Caco-2 (cell line): Measurements from ENCODE around the gene C11orf97. TPM values are rescaled to one million over a fixed set of nuclear protein-coding genes. Genes with fewer than 3 reads are reported as not detected.

Experiments
- BruUV-seq: library from RNA; stranded (reverse); fragments of 400-500 nt; replicated peaks from 2 replicates; lab custom pipeline; 2021; lab: Mats Ljungman, UMichigan
- CTCF ChIA-PET: fragments of 300-600 bp; sonication (Branson Sonifier 250); formaldehyde crosslinking; loops from one replicate; lab custom pipeline; 2022; ENCODE audit warnings: antibody characterized with exemption; lab: Charles Lee
- POLR2A ChIA-PET: fragments of 300-600 bp; sonication (Branson Sonifier 250); formaldehyde crosslinking; loops from one replicate; lab custom pipeline; 2022; ENCODE audit warnings: antibody characterized with exemption; lab: Charles Lee
- DNase-seq, 2 experiments: peaks; one replicate each; pipeline versions ENCODE4 v3.0.0 to v3.0.0-alpha.2; 2020 to 2022
- H3K27me3 ChIP-seq: replicated peaks from 2 replicates; pipeline ENCODE4 v1.6.0; 2011; ENCODE audit warnings: low read length; ENCODE audit not compliant: control insufficient read depth, insufficient read depth
- H3K36me3 ChIP-seq: 2 replicates; pipeline ENCODE4 v1.5.1; 2011; ENCODE audit warnings: low read length; ENCODE audit not compliant: control insufficient read depth, insufficient read depth
- H3K4me1 ChIP-seq: fragments of 250-450 bp; sonication (Bioruptor Pico); 2 replicates; pipeline ENCODE4 v1.5.1; 2020; ENCODE audit warnings: mild to moderate bottlenecking
- H3K4me3 ChIP-seq: 2 replicates; pipeline ENCODE4 v1.5.1; 2011; ENCODE audit warnings: low read depth, mild to moderate bottlenecking, control low read depth, low read length
- H3K9me3 ChIP-seq: fragments of 250-450 bp; sonication (Bioruptor Pico); 2 replicates; pipeline ENCODE4 v1.5.1; 2020; ENCODE audit warnings: mild to moderate bottlenecking, moderate library complexity
- H3K27ac Mint-ChIP-seq: one replicate; pipeline ENCODE4 v1.8.0; 2022; ENCODE audit warnings: mixed read lengths; ENCODE audit not compliant: unreplicated experiment
- H3K27me3 Mint-ChIP-seq: one replicate; pipeline ENCODE4 v1.8.0; 2022; ENCODE audit warnings: mixed read lengths; ENCODE audit not compliant: insufficient read depth, unreplicated experiment
- H3K36me3 Mint-ChIP-seq: one replicate; pipeline ENCODE4 v1.8.0; 2022; ENCODE audit warnings: mild to moderate bottlenecking, mixed read lengths; ENCODE audit not compliant: insufficient read depth, unreplicated experiment
- H3K4me1 Mint-ChIP-seq: one replicate; pipeline ENCODE4 v1.8.0; 2022; ENCODE audit warnings: low read depth, mixed read lengths; ENCODE audit not compliant: unreplicated experiment
- H3K4me3 Mint-ChIP-seq: one replicate; pipeline ENCODE4 v1.8.0; 2022; ENCODE audit warnings: mild to moderate bottlenecking, moderate library complexity, mixed read lengths; ENCODE audit not compliant: unreplicated experiment
- H3K9me3 Mint-ChIP-seq: one replicate; pipeline ENCODE4 v1.8.0; 2022; ENCODE audit warnings: mixed read lengths; ENCODE audit not compliant: unreplicated experiment
- CTCF ChIP-seq, 2 experiments: fragments of 200-600 bp in 1 of 2; IDR thresholded peaks; 1 replicate in 1 of 2; 2 replicates in 1 of 2; pipeline versions ENCODE4 v1.5.1 to v1.8.0; 2011 to 2022; ENCODE audit warnings: antibody characterized with exemption in 1 of 2, control low read depth in 1 of 2, inconsistent platforms in 1 of 2, low read depth in 1 of 2, low read length in 1 of 2, mild to moderate bottlenecking in 1 of 2, moderate library complexity in 1 of 2; ENCODE audit not compliant: insufficient read depth in 1 of 2, severe bottlenecking in 1 of 2, unreplicated experiment in 1 of 2
- intact Hi-C: fragments of 100-400 bp; cut with micrococcal nuclease; formaldehyde crosslinking; loops from one replicate; pipeline ENCODE4 v1.10.0; 2022; ENCODE audit not compliant: unreplicated experiment
- total RNA-seq: library from RNA; stranded (reverse); gene quantifications from 2 replicates; pipeline ENCODE4 v1.2.3, GENCODE V29; 2022

The C11orf97 gene
- total RNA-seq, 1 experiment from 2014 or later: not detected

GRCh38 chr11:94521684-94522083, 9.4 kb downstream of the C11orf97 start:
- peak; percentile 56 to 82 for TF ChIP-seq CTCF (IDR thresholded peaks at IDR 0.05; ENCODE audit: insufficient read depth in 1 of 2, low read depth in 1 of 2, low read length in 1 of 2, severe bottlenecking in 1 of 2, unreplicated experiment in 1 of 2)
- intact Hi-C loops: loop anchor here (1.0 kb wide), 1 partner anchor 23 kb away; no protein-coding TSS in a partner anchor
- H3K4me1 Mint-ChIP-seq: peaks cover 12% of the 10 kb centered on the region
- Histone ChIP-seq H3K9me3 (no peaks in the 10 kb centered on the region), H3K36me3 (no peaks in the 10 kb centered on the region), H3K4me1 (peaks cover 29% of the 10 kb centered on the region), H3K4me3 (no peak overlapping the region), H3K27me3 (no peaks in the 10 kb centered on the region)
- peak in 1 of 2 experiments; percentile 55 for DNase-seq
- H3K9me3 Mint-ChIP-seq: no peaks in the 10 kb centered on the region
- no peak overlapping the region for H3K27ac Mint-ChIP-seq
- H3K4me3 Mint-ChIP-seq: no peak overlapping the region
- H3K27me3 Mint-ChIP-seq: no peaks in the 10 kb centered on the region
- no TSS peak for BruUV-seq
- ChIA-PET POLR2A (no interaction called here), CTCF (interaction anchor here (0.7 to 2.3 kb wide), 13 partner anchors 9 to 626 kb away, joined by 3 to 19 read pairs (median 4); partner anchors contain the start of genes C11orf97 and FUT4)
- no peaks in the 10 kb centered on the region for H3K36me3 Mint-ChIP-seq

GRCh38 chr11:94524341-94524740, 12.1 kb downstream of the C11orf97 start:
- H3K27ac Mint-ChIP-seq: no peak overlapping the region
- peaks cover 32% of the 10 kb centered on the region for H3K4me1 ChIP-seq
- H3K27me3 Mint-ChIP-seq: no peaks in the 10 kb centered on the region
- no peaks in the 10 kb centered on the region for H3K9me3 ChIP-seq
- H3K27me3 ChIP-seq: no peaks in the 10 kb centered on the region
- intact Hi-C loops: loop anchor here (1.0 kb wide), 1 partner anchor 15 kb away; no protein-coding TSS in a partner anchor
- ChIA-PET CTCF (no interaction called here), POLR2A (no interaction called here)
- H3K4me3 Mint-ChIP-seq: no peak overlapping the region
- H3K36me3 ChIP-seq: no peaks in the 10 kb centered on the region
- no peak for TF ChIP-seq CTCF (IDR thresholded peaks at IDR 0.05; ENCODE audit: insufficient read depth in 1 of 2, low read depth in 1 of 2, low read length in 1 of 2, severe bottlenecking in 1 of 2, unreplicated experiment in 1 of 2)
- no TSS peak for BruUV-seq
- peaks cover 13% of the 10 kb centered on the region for H3K4me1 Mint-ChIP-seq
- no peak overlapping the region for H3K4me3 ChIP-seq
- no peaks in the 10 kb centered on the region for H3K9me3 Mint-ChIP-seq
- no peaks in the 10 kb centered on the region for H3K36me3 Mint-ChIP-seq
- DNase-seq: no peak

GRCh38 chr11:94525546-94526324, 13.5 kb downstream of the C11orf97 start:
- ChIA-PET POLR2A (interaction anchor here (0.9 to 1.0 kb wide), 2 partner anchors 18 to 20 kb away, joined by 3 to 4 read pairs; partner anchors contain the start of gene FUT4), CTCF (interaction anchor here (0.6 to 1.5 kb wide), 2 partner anchors 18 to 41 kb away, joined by 3 read pairs; partner anchors contain the start of genes FUT4 and PIWIL4)
- no TSS peak for BruUV-seq

More at GRCh38 chr11:94525546-94526324, 13.5 kb downstream of the C11orf97 start:
- DNase-seq: no peak
- Mint-ChIP-seq H3K27ac (no peak overlapping the region), H3K4me1 (peaks cover 13% of the 10 kb centered on the region), H3K36me3 (no peaks in the 10 kb centered on the region), H3K27me3 (no peaks in the 10 kb centered on the region), H3K4me3 (no peak overlapping the region), H3K9me3 (no peaks in the 10 kb centered on the region)
- no peaks in the 10 kb centered on the region for H3K36me3 ChIP-seq
- intact Hi-C loops: no loop called here
- TF ChIP-seq CTCF (IDR thresholded peaks at IDR 0.05; ENCODE audit: insufficient read depth in 1 of 2, low read depth in 1 of 2, low read length in 1 of 2, severe bottlenecking in 1 of 2, unreplicated experiment in 1 of 2): no peak
- H3K9me3 ChIP-seq: no peaks in the 10 kb centered on the region
- peaks cover 32% of the 10 kb centered on the region for H3K4me1 ChIP-seq
- no peaks in the 10 kb centered on the region for H3K27me3 ChIP-seq
- H3K4me3 ChIP-seq: no peak overlapping the region
